Measurements from ENCODE around the gene C1QTNF4.

Gene C1QTNF4

DNA sequence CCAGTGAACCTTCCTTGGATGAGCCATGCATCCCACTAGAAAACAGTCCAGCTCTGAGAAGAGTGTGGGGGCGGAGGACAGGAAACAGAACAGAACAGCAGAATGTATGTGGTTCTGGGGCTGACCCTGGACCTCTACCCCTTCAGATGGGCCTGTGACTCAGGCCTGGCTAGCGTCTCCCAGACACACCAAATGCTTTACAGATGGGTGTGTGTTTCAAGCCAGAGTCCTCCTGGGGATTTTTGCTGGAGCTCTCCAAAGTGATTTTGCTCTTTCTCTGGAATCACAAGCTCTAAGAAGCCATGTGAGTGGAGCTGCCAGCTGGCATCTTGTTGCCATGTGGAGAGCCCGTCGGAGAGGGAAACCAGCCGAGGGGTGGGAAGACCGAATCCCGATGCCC lies 13.2 kb upstream of the C1QTNF4 start:
- no peaks in the 10 kb centered on the region; the same call in 1 of the 2 replicates for H3K36me3 ChIP-seq (ENCODE audit: insufficient read depth, low read length)
- H3K9me3 ChIP-seq (ENCODE audit: control insufficient read depth, insufficient read depth, low read length): no peaks in the 10 kb centered on the region
- H3K9ac ChIP-seq (ENCODE audit: low read depth, low read length): no peak overlapping the region
- H3K4me1 ChIP-seq (ENCODE audit: insufficient read depth, low read length): no peaks in the 10 kb centered on the region

DNA sequence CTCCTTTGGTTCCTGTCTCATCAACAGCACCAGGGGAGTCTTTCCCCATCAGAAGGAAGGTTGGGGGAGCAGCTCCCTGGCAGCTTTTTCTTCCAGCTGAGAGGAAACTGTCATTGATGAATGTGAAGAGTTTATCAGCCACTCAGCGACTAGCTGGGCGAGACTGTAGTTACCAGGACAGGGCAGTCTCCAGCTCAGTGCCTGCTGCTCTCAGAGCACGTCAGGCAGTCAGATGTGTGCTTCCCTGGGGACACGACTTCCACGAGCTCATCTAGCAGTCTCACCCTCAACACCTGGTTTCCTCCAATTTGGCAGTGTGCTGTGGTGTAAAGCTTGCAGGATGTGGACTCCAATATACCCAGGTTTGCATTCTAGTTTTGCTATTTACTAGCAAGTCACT lies 12.5 kb upstream of the C1QTNF4 start:
- Histone ChIP-seq H3K9ac (ENCODE audit: low read depth, low read length) (no peak overlapping the region), H3K9me3 (ENCODE audit: control insufficient read depth, insufficient read depth, low read length) (no peaks in the 10 kb centered on the region), H3K36me3 (ENCODE audit: insufficient read depth, low read length) (no peaks in the 10 kb centered on the region; the same call in 1 of the 2 replicates), H3K4me1 (ENCODE audit: insufficient read depth, low read length) (no peaks in the 10 kb centered on the region)

DNA sequence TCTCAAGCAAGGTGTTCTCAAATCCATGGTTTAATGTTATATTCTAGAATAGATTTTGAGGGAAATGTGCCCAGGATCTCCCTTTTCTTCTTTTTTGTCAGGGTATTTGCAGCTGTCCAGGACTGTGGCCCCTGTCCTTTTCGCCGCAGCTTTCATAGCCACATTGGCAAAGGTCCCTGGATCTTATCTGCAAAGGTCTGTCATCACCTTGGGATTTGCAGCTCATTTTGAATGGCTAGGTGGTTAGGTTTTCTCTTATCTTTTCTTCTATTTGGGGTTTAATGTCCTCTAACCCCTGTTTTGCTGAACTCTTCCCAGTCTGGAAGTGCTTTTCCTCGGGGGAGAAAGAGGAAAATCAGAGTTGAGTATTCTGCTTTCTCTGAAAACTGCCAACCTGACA lies 11.7 kb upstream of the C1QTNF4 start:
- no peaks in the 10 kb centered on the region; the same call in 1 of the 2 replicates for H3K36me3 ChIP-seq (ENCODE audit: insufficient read depth, low read length)
- no peaks in the 10 kb centered on the region for H3K4me1 ChIP-seq (ENCODE audit: insufficient read depth, low read length)
- H3K9me3 ChIP-seq (ENCODE audit: control insufficient read depth, insufficient read depth, low read length): no peaks in the 10 kb centered on the region
- no peak overlapping the region for H3K9ac ChIP-seq (ENCODE audit: low read depth, low read length)

DNA sequence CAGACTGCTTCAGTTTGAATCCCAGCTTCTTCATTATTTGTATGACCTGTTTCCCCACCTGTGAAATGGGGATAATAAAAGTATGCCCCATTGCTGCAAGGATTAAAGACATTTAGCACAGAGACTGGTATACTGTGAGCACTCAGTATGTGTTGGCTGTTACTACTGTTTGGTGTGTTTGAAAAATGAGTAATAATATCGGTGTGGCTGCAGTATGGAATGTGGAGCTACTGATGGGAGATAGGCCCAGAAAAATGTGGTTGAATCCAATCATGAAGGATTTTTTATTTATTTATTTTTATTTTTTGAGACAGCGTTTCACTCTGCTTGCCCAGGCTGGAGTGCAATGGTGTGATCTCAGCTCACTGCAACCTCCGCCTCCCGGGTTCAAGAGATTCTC lies 9.1 kb upstream of the C1QTNF4 start:
- Histone ChIP-seq H3K9ac (ENCODE audit: low read depth, low read length) (no peak overlapping the region), H3K36me3 (ENCODE audit: insufficient read depth, low read length) (no peaks in the 10 kb centered on the region; the same call in 1 of the 2 replicates), H3K9me3 (ENCODE audit: control insufficient read depth, insufficient read depth, low read length) (no peaks in the 10 kb centered on the region), H3K4me1 (ENCODE audit: insufficient read depth, low read length) (no peaks in the 10 kb centered on the region)

DNA sequence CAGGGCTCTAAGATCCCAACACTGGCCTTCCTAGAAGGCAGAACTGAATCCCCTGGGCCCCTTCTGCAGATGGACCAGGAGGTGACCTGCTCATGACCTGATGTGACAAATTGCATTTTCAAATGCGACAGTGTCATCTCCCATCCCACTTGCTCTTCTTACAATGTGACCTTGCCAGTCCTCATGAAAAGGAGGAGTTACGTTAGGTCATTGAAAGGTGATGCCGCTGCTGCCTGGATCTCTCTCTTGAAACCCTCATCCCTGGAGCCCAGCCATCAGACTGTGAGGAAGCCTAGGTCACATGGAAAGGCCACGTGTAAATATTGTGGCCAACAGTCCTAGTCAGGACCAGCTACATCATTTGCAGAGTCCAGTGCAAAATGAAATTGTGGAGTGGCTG lies 5.7 kb upstream of the C1QTNF4 start:
- H3K4me1 ChIP-seq (ENCODE audit: insufficient read depth, low read length): no peaks in the 10 kb centered on the region
- H3K9me3 ChIP-seq (ENCODE audit: control insufficient read depth, insufficient read depth, low read length): no peaks in the 10 kb centered on the region
- H3K36me3 ChIP-seq (ENCODE audit: insufficient read depth, low read length): no peaks in the 10 kb centered on the region; the same call in 1 of the 2 replicates
- no peak overlapping the region for H3K9ac ChIP-seq (ENCODE audit: low read depth, low read length)

DNA sequence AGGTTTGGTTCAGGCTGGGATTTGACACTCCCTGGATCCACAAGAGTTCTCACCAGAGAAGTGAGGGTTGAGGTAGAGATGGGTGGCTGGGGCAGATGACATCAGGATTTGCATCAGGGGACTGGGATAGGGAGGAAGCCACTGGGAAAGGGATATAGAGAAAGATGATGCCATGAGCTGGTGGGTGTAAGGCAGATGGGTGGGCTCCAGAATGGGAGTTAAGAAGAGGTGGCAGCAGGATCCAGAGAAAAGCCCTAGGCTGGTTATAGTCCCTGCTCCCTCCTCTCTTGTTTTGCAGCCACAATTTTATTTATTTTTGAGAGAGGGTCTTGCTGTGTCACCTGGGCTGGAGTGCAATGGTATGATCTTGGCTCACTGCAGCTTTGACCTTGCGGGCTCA lies 1.8 kb upstream of the C1QTNF4 start:
- no peaks in the 10 kb centered on the region for H3K9me3 ChIP-seq (ENCODE audit: control insufficient read depth, insufficient read depth, low read length)
- no peaks in the 10 kb centered on the region for H3K36me3 ChIP-seq (ENCODE audit: insufficient read depth, low read length)
- H3K4me1 ChIP-seq (ENCODE audit: insufficient read depth, low read length): peaks cover 11% of the 10 kb centered on the region; the same call in 1 of the 2 replicates
- no peak overlapping the region for H3K9ac ChIP-seq (ENCODE audit: low read depth, low read length)

DNA sequence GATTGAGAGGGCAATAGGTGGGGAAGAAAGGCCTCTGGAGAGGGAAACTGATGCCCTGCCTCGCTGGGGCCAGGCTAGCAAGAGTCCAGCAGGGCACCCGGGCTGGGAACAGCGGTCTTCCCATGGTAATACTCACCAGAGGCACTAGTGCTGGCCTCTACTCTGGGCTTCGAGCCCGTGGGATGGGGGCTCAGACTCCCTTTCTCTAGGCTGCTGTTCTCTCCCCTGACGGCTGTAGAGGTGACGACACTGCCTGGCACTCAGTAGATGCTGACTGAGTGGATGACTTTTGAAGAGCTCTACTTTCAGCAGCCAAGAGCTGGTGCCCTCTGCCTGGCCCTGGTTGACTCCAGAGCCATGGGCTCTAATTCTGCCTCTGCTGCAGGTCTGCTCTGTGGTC lies 818 bp upstream of the C1QTNF4 start:
- no peaks in the 10 kb centered on the region for H3K9me3 ChIP-seq (ENCODE audit: control insufficient read depth, insufficient read depth, low read length)
- H3K9ac ChIP-seq (ENCODE audit: low read depth, low read length): no peak overlapping the region
- H3K36me3 ChIP-seq (ENCODE audit: insufficient read depth, low read length): no peaks in the 10 kb centered on the region
- peaks cover 11% of the 10 kb centered on the region; the same call in 1 of the 2 replicates for H3K4me1 ChIP-seq (ENCODE audit: insufficient read depth, low read length)

DNA sequence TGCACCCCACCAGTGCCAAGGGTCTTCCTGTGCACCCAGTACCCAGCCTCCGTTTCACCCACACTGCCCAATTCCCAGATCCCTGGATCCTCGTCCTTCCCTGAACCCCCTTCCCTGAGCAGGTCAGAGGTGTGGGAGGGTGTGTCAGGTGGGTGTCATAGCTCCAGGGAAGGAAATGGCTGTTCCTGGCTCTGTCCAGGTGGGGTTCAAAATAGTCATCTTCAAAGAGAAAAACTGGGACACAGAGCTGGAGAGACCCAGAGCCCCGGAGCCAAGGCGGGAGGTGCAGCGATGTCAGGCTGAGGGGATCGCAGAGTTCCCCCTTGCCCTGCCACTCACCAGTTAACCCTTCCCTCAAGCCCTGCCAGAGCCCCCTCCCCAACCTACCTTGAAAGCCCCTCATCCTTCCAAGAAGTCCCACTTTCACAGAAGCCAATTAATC lies 698 bp downstream of the C1QTNF4 start:
- Histone ChIP-seq H3K36me3 (ENCODE audit: insufficient read depth, low read length) (no peaks in the 10 kb centered on the region), H3K9me3 (ENCODE audit: control insufficient read depth, insufficient read depth, low read length) (no peaks in the 10 kb centered on the region), H3K9ac (ENCODE audit: low read depth, low read length) (peak overlapping the region; percentile 76; the same call in 1 of the 2 replicates), H3K4me1 (ENCODE audit: insufficient read depth, low read length) (peaks cover 11% of the 10 kb centered on the region; the same call in 1 of the 2 replicates)

DNA sequence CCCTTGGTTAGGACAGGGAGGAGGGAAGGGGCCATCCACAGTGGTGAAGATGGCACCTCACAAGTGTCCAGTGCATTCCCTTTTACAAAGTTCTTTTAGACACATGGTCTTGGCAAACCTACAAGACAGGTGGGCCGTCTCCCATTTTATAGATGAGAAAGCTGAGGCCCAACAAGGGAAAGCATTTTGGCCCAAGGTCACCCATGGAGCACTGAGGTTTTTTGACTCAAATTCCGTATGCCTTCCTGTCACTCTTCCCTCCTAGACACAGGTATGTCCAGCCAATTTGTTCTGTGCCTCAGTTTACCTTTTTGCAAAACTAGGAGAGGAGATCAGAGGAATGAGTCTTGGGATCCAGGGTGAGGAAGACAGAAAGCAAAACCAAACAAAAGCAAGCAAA lies 1.2 kb downstream of the C1QTNF4 start:
- H3K9ac ChIP-seq (ENCODE audit: low read depth, low read length): 0 out of 2 replicates have a peak overlapping the region, but pooled peaks have one; percentile 76
- H3K36me3 ChIP-seq (ENCODE audit: insufficient read depth, low read length): no peaks in the 10 kb centered on the region
- no peaks in the 10 kb centered on the region for H3K9me3 ChIP-seq (ENCODE audit: control insufficient read depth, insufficient read depth, low read length)
- peaks cover 11% of the 10 kb centered on the region; the same call in 1 of the 2 replicates for H3K4me1 ChIP-seq (ENCODE audit: insufficient read depth, low read length)

DNA sequence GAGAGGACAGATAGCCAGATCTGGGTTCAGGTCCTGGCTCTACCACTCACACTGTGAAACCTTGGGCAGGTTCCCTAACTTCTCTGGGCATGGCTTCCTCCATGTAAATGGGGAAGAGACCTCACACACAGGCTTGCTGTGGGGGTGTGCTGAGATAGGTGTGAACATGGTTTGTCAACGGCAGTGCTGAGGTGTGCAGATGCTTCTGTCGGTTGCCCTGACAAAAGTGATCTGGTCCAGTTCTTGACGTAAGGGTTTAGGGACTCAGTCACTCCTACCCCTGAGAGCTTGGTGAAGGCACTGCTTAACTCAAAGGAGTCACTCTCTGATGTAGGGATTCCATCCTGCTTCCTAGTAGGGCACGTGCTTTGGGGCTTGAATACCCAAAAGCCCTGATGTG lies 2.0 kb downstream of the C1QTNF4 start:
- no peaks in the 10 kb centered on the region for H3K9me3 ChIP-seq (ENCODE audit: control insufficient read depth, insufficient read depth, low read length)
- H3K4me1 ChIP-seq (ENCODE audit: insufficient read depth, low read length): peaks cover 11% of the 10 kb centered on the region; the same call in 1 of the 2 replicates
- no peaks in the 10 kb centered on the region for H3K36me3 ChIP-seq (ENCODE audit: insufficient read depth, low read length)
- no peak overlapping the region for H3K9ac ChIP-seq (ENCODE audit: low read depth, low read length)

DNA sequence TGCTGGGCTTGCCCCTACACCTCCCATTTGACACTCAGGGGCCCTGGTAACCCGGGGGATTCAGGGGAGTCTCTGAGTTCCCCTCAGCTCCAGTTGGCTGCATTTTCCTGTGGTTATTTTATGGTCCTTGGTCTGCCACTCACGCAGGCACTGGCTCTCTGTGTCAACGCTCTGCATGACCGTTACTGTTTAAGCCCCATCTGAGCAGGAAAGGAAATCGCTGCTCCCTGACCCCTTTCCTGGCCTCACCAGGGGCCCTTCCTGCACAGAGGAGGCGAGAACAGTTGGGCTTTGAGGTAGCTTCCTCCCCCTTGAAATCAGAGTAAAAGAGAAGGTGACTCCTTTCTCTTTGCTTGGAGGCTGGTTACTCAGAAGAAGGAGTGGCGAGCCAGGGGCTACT lies 2.4 kb downstream of the C1QTNF4 start:
- Histone ChIP-seq H3K4me1 (ENCODE audit: insufficient read depth, low read length) (peaks cover 11% of the 10 kb centered on the region; the same call in 1 of the 2 replicates), H3K9ac (ENCODE audit: low read depth, low read length) (no peak overlapping the region), H3K9me3 (ENCODE audit: control insufficient read depth, insufficient read depth, low read length) (no peaks in the 10 kb centered on the region), H3K36me3 (ENCODE audit: insufficient read depth, low read length) (no peaks in the 10 kb centered on the region)

DNA sequence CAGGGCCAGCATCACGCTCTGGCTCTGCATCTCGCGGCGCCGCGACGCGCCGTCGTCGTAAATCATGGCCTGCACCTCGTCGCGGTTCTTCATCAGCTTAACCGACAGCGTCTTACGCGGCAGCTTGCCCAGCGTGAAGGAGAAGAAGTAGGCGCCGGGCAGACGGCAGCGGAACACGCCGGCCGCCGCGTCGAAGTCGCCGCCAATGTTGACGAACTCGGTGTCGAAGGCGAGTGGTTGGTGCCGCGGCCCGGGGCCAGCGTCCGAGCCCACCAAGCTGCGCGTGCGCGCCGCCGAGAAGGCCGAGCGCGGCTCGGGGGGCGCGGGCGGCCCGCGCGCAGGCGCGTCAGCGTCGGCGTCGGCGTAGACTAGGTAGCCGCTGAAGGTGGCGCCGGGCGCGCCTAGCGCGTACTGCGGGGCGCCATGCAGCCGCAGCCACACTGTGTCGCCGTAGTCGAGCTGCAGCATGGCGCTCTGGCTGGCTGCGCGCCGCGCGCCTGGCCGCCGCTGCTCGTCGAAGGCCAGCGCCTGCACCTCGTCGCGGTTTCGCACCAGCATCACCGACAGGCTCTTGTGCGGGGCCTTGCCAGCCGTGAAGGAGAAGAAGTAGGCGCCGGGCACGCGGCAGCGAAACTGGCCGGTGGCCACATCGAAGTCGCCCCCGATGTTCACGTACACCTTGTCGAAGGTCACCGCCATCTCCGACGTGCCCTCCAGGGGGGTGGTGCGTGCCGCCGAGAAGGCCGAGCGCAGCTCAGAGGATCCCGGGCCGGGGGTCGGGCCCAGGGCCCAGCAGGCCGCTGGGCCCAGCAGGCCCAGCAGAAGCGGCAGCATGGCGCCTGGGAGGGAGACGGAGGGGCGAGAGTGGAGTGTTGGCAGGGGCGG lies 4.0 kb downstream of the C1QTNF4 start:
- Histone ChIP-seq H3K9ac (ENCODE audit: low read depth, low read length) (no peak overlapping the region; the same call in 1 of the 2 replicates), H3K9me3 (ENCODE audit: control insufficient read depth, insufficient read depth, low read length) (no peaks in the 10 kb centered on the region), H3K4me1 (ENCODE audit: insufficient read depth, low read length) (peaks cover 11% of the 10 kb centered on the region; the same call in 1 of the 2 replicates), H3K36me3 (ENCODE audit: insufficient read depth, low read length) (no peaks in the 10 kb centered on the region)

DNA sequence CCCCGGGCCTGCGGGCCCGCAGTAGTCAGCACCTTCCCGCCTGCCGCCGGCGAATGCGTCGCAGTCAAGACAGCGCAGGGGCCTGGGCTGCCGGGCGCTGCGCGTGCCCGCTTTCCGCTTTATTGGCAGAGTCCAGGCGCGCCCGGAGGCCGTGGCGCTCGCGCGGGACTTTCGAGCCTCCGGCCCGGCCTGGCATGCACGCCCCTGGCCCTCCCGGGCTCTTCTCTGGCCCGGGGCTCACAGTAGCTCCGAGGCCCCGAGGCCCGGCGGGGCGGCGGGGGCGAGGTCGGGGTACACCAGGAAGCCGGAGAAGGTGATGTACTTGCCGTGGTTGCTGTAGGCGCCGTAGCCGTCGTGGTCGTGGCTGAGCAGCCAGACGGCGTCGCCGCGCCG lies 4.6 kb downstream of the C1QTNF4 start:
- Histone ChIP-seq H3K9ac (ENCODE audit: low read depth, low read length) (no peak overlapping the region; the same call in 1 of the 2 replicates), H3K9me3 (ENCODE audit: control insufficient read depth, insufficient read depth, low read length) (no peaks in the 10 kb centered on the region), H3K36me3 (ENCODE audit: insufficient read depth, low read length) (no peaks in the 10 kb centered on the region; the same call in 1 of the 2 replicates), H3K4me1 (ENCODE audit: insufficient read depth, low read length) (peaks cover 9% of the 10 kb centered on the region; the same call in 1 of the 2 replicates)

DNA sequence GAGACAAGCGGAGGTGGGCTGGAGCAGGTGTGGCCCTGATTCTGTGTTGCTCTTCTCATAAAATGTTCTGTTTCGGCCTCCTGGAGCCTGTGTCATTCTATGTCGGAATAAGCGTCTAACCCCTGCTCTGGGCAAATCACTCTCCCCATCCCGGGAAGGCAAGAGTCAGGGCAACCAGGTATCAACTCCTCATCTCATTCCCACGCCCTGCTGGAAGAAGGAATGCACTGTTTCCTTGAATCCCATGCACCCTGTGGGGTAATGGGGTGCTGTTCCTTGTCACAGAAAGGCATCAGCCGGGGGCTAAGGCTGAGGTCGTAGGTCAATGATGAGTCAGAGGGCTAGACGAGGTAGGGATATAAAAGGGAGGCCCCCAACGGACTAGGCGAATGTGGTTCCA lies 5.1 kb downstream of the C1QTNF4 start:
- Histone ChIP-seq H3K9ac (ENCODE audit: low read depth, low read length) (no peak overlapping the region), H3K4me1 (ENCODE audit: insufficient read depth, low read length) (peaks cover 7% of the 10 kb centered on the region; the same call in 1 of the 2 replicates), H3K9me3 (ENCODE audit: control insufficient read depth, insufficient read depth, low read length) (no peaks in the 10 kb centered on the region), H3K36me3 (ENCODE audit: insufficient read depth, low read length) (no peaks in the 10 kb centered on the region; the same call in 1 of the 2 replicates)

All from ES-I3 (cell line).